ENCODE measurements around the gene CACNA1C.

DNA sequence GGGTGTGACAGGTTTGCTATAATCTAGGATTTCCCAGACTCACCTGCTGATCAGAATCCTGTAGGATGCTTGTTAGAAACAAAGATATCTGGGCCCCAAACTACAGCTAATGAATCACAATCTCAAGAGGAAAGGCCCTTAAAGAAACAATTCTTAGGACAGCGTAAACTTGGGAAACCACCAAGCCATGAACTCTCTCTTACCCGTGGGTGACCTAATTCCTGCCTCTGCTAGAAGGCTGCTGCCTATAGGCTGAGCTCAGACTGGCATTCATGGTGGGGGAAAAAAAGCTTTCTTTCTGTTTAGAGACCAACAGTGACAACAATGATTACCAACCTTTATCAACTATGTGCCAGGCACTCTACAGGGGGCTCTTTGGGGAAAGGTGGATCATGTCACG is 528.0 kb downstream of the CACNA1C start:
- TF ChIP-seq GATA2 (IDR thresholded peaks at IDR 0.05; ENCODE audit: low read depth, low read length) (no peak), GATA3 (IDR thresholded peaks at IDR 0.05; ENCODE audit: low read depth, low read length) (no peak)
